Fibroblast of the conjunctiva (primary cell): Measurements from ENCODE around the gene MPC2.
"Not testable (repeated sequence)": the region's sequence is repeated elsewhere in the genome, so short reads cannot be mapped to it uniquely, and the experiment has no call there.

ENCODE experiments used
- DNase-seq: peaks from one replicate; pipeline ENCODE4 v3.0.0-alpha.2; 2010; ENCODE audit warnings: low read depth

Gene MPC2

GRCh38 chr1:167904652-167905130, 32.2 kb downstream of the MPC2 start:
- no peak for DNase-seq

- no peak for DNase-seq
Observed at GRCh38 chr1:167900907-167901306, 36.0 kb downstream of the MPC2 start.

- no peak for DNase-seq
Observed at GRCh38 chr1:167899253-167899681, 37.6 kb downstream of the MPC2 start.

GRCh38 chr1:167898578-167899222, 38.2 kb downstream of the MPC2 start:
- DNase-seq, result no peak

- DNase-seq, result no peak
Observed at GRCh38 chr1:167893798-167894197, 43.1 kb downstream of the MPC2 start.

GRCh38 chr1:167890400-167890799, 46.5 kb downstream of the MPC2 start:
- no peak for DNase-seq

GRCh38 chr1:167887187-167887586, 49.7 kb downstream of the MPC2 start:
- not testable (repeated sequence) for DNase-seq

- no peak for DNase-seq
Observed at GRCh38 chr1:167882376-167882775, 54.5 kb downstream of the MPC2 start.

- DNase-seq, result no peak
Observed at GRCh38 chr1:167881786-167882185, 55.1 kb downstream of the MPC2 start.

GRCh38 chr1:167881069-167881468, 55.8 kb downstream of the MPC2 start:
- DNase-seq, result no peak

GRCh38 chr1:167880580-167881021, 56.3 kb downstream of the MPC2 start:
- no peak for DNase-seq

- DNase-seq, result no peak
Observed at GRCh38 chr1:167879508-167879907, 57.4 kb downstream of the MPC2 start.

- no peak for DNase-seq
Observed at GRCh38 chr1:167878372-167879160, 58.3 kb downstream of the MPC2 start.

- no peak for DNase-seq
Observed at GRCh38 chr1:167876597-167877175, 60.2 kb downstream of the MPC2 start.

- DNase-seq, result peak; percentile 5
Observed at GRCh38 chr1:167871331-167871730, 65.5 kb downstream of the MPC2 start.

- DNase-seq, result not testable (repeated sequence)
Observed at GRCh38 chr1:167869157-167870001, 67.5 kb downstream of the MPC2 start.

- DNase-seq, result not testable (repeated sequence)
Observed at GRCh38 chr1:167866739-167867414, 70.0 kb downstream of the MPC2 start.
